Endothelial cell of umbilical vein (primary cell): ENCODE results near the gene DENND2C. TPM values are rescaled to one million over a fixed set of nuclear protein-coding genes. Genes with fewer than 3 reads are reported as not detected.

Source experiments
- BruUV-seq: library from RNA; stranded (reverse); fragments of 400-500 nt; replicated peaks from 2 replicates; lab custom pipeline; 2021; lab: Mats Ljungman, UMichigan
- CTCF ChIA-PET: fragments of 300-600, 350-600 bp; sonication (Branson Sonifier 250); formaldehyde crosslinking; loops from one replicate; lab custom pipeline; 2021; ENCODE audit warnings: antibody characterized with exemption, inconsistent platforms; lab: Charles Lee
- POLR2A ChIA-PET: fragments of 300-600, 350-600 bp; sonication (Branson Sonifier 250); formaldehyde crosslinking; loops from one replicate; lab custom pipeline; 2021; ENCODE audit warnings: antibody characterized with exemption, inconsistent platforms; lab: Charles Lee
- DNase-seq: peaks from one replicate; pipeline ENCODE4 v3.0.0-alpha.2; 2011; ENCODE audit warnings: low read depth, low spot score
- FAIRE-seq: peaks from 2 replicates; lab custom pipeline; 2011; peaks lifted over from hg19 to GRCh38; lab: Jason Lieb, UNC
- H2AFZ ChIP-seq: 2 replicates; pipeline ENCODE4 v1.6.0; 2012; ENCODE audit warnings: low read depth, low read length, control low read depth, inconsistent platforms
- H3K27ac ChIP-seq: 2 replicates; pipeline ENCODE4 v1.5.1; 2011; ENCODE audit warnings: low read depth, mild to moderate bottlenecking, control low read depth, low read length, moderate library complexity; ENCODE audit not compliant: insufficient read depth
- H3K27me3 ChIP-seq, 2 experiments: 2 replicates each; pipeline versions ENCODE4 v1.6.0 to v1.6.1; 2011; ENCODE audit warnings: low read length in 2 of 2, mixed read lengths in 1 of 2; ENCODE audit not compliant: control insufficient read depth in 2 of 2, insufficient read depth in 2 of 2
- H3K36me3 ChIP-seq, 2 experiments: 2 replicates in 1 of 2; 3 replicates in 1 of 2; pipeline ENCODE4 v1.5.1; 2011; ENCODE audit warnings: low read length in 2 of 2, mild to moderate bottlenecking in 1 of 2, moderate library complexity in 1 of 2; ENCODE audit not compliant: control insufficient read depth in 2 of 2, insufficient read depth in 2 of 2; ENCODE audit errors: extremely low read depth in 1 of 2
- H3K4me1 ChIP-seq: 3 replicates; pipeline ENCODE4 v1.5.1; 2011; ENCODE audit warnings: mild to moderate bottlenecking, low read length; ENCODE audit not compliant: control insufficient read depth, insufficient read depth; ENCODE audit errors: extremely low read depth
- H3K4me2 ChIP-seq: 2 replicates; pipeline ENCODE4 v1.6.1; 2011; ENCODE audit warnings: low read length, control low read depth, mixed read lengths; ENCODE audit not compliant: insufficient read depth
- H3K4me3 ChIP-seq, 3 experiments: fragments of 200-600 bp in 1 of 3; sonication (generic), shearing (Covaris generic) in 1 of 3; replicated peaks in 1 of 3; 2 replicates each; pipeline ENCODE4 v1.5.1; 2011 to 2016; ENCODE audit warnings: control low read depth in 3 of 3, low read length in 3 of 3, mild to moderate bottlenecking in 2 of 3, inconsistent platforms in 1 of 3, low read depth in 1 of 3, moderate library complexity in 1 of 3; ENCODE audit not compliant: insufficient read depth in 1 of 3
- H3K79me2 ChIP-seq: 2 replicates; pipeline ENCODE4 v1.6.0; 2012; ENCODE audit warnings: low read length, inconsistent platforms; ENCODE audit not compliant: control insufficient read depth, insufficient read depth
- H3K9ac ChIP-seq: replicated peaks from 2 replicates; pipeline ENCODE3; 2011; ENCODE audit warnings: low read length, control low read depth; ENCODE audit not compliant: insufficient read depth; ENCODE audit errors: extremely low read depth
- H3K9me1 ChIP-seq: replicated peaks from 3 replicates; pipeline ENCODE4 v1.6.0; 2011; ENCODE audit warnings: mild to moderate bottlenecking, low read length; ENCODE audit not compliant: control insufficient read depth, insufficient read depth; ENCODE audit errors: extremely low read depth
- H3K9me3 ChIP-seq: replicated peaks from 2 replicates; pipeline ENCODE4 v1.5.1; 2012; ENCODE audit warnings: low read length, inconsistent platforms; ENCODE audit not compliant: control insufficient read depth, insufficient read depth
- H4K20me1 ChIP-seq: replicated peaks from 2 replicates; pipeline ENCODE3; 2011; ENCODE audit warnings: mild to moderate bottlenecking, low read length; ENCODE audit not compliant: control insufficient read depth, insufficient read depth; ENCODE audit errors: extremely low read depth
- CTCF ChIP-seq, 2 donors: IDR thresholded peaks; 1 replicate in 1 of 2; 2 replicates in 1 of 2; pipeline ENCODE4 v1.5.1; 2011; ENCODE audit warnings: low read length in 2 of 2, mild to moderate bottlenecking in 2 of 2, moderate library complexity in 2 of 2, control low read depth in 1 of 2, inconsistent platforms in 1 of 2, low read depth in 1 of 2; ENCODE audit not compliant: insufficient read depth in 1 of 2; ENCODE audit errors: extremely low read depth in 1 of 2
- EZH2 ChIP-seq: IDR thresholded peaks from 2 replicates; pipeline ENCODE4 v1.6.1; 2012; ENCODE audit warnings: borderline replicate concordance, low read depth, mild to moderate bottlenecking, moderate library complexity, low read length, inconsistent platforms; ENCODE audit not compliant: severe bottlenecking
- FOS ChIP-seq: IDR thresholded peaks from 2 replicates; pipeline ENCODE4 v1.6.1; 2011; ENCODE audit warnings: mild to moderate bottlenecking, low read length, moderate library complexity, borderline replicate concordance; ENCODE audit not compliant: insufficient read depth
- GATA2 ChIP-seq: IDR thresholded peaks from 2 replicates; pipeline ENCODE4 v1.7.0; 2011; ENCODE audit warnings: low read depth, mild to moderate bottlenecking, moderate library complexity, mixed read lengths, low read length; ENCODE audit not compliant: insufficient read length, insufficient read depth
- JUN ChIP-seq: IDR thresholded peaks from 2 replicates; pipeline ENCODE4 v1.6.1; 2011; ENCODE audit warnings: borderline replicate concordance, low read depth; ENCODE audit not compliant: insufficient read length, insufficient read depth
- MYC ChIP-seq: IDR thresholded peaks from one replicate; pipeline ENCODE4 v1.6.1; 2011; ENCODE audit warnings: mild to moderate bottlenecking, low read depth, low read length
- dilution Hi-C: fragments of 300-500 bp; cut with MboI; formaldehyde crosslinking; loops from one replicate; pipeline ENCODE4 v1.15.0; 2019; ENCODE audit warnings: low sequenced_read_pairs; ENCODE audit not compliant: extremely low pct_ligation_motif_present
- intact Hi-C: fragments of 100-400 bp; cut with micrococcal nuclease; formaldehyde crosslinking; loops from one replicate; pipeline ENCODE4 v1.10.0; 2022
- polyA plus RNA-seq, 4 experiments: library from polyadenylated mRNA; depleted of rRNA in 3 of 4; stranded (reverse) in 3 of 4; unstranded in 1 of 4; fragments of >200 nt; gene quantifications; 2 replicates each; pipeline versions ENCODE4 v1.2.1 to v1.2.3, GENCODE V29; 2011 to 2012; ENCODE audit warnings: missing spikeins in 1 of 4
- total RNA-seq: library from RNA; stranded (reverse); gene quantifications from 2 replicates; pipeline ENCODE4 v1.2.3, GENCODE V29; 2021

DENND2C gene
- total and polyA plus RNA-seq, 2 donors (not counting 3 experiments of a cell fraction or from before 2014, with no cell fraction given) = 0.12 to 0.22 TPM

GRCh38 chr1:114585231-114585630 lies 84.6 kb downstream of the DENND2C start:
- CTCF ChIA-PET = no interaction called here
- H3K9me1 ChIP-seq = no peaks in the 10 kb centered on the region
- no peak overlapping the region for H3K4me3 ChIP-seq
- POLR2A ChIA-PET = no interaction called here
- no TSS peak for BruUV-seq
- intact Hi-C loops (loop anchor here (10.0 kb wide), 2 partner anchors 140 to 610 kb away; partner anchors contain the start of gene OLFML3), dilution Hi-C loops (no loop called here)
- H3K27ac ChIP-seq = no peak overlapping the region
- DNase-seq = no peak
- no peak overlapping the region for H3K4me2 ChIP-seq
- H3K4me1 ChIP-seq = peaks cover 6% of the 10 kb centered on the region
- H4K20me1 ChIP-seq = no peaks in the 10 kb centered on the region
- no peaks in the 10 kb centered on the region for H3K36me3 ChIP-seq
- TF ChIP-seq FOS (no peak), EZH2 (no peak), MYC (no peak), CTCF (IDR thresholded peaks at IDR 0.05; ENCODE audit: extremely low read depth in 1 of 2, insufficient read depth in 1 of 2, low read depth in 1 of 2, low read length in 2 of 2) (no peak), GATA2 (no peak), JUN (no peak)
- H3K9ac ChIP-seq = no peak overlapping the region
- no peak for FAIRE-seq
- H3K9me3 ChIP-seq = no peaks in the 10 kb centered on the region
- H3K27me3 ChIP-seq = peaks cover 0 to 2% of the 10 kb centered on the region in 2 experiments
- no peak overlapping the region for H2AFZ ChIP-seq
- peaks cover 9% of the 10 kb centered on the region for H3K79me2 ChIP-seq
